ENCODE measurements around the gene RPRD1B. TPM values are rescaled to one million over a fixed set of nuclear protein-coding genes. Genes with fewer than 3 reads are reported as not detected.

RPRD1B gene
- total RNA-seq, 1 donor from 2014 or later: 84.7 TPM

DNA sequence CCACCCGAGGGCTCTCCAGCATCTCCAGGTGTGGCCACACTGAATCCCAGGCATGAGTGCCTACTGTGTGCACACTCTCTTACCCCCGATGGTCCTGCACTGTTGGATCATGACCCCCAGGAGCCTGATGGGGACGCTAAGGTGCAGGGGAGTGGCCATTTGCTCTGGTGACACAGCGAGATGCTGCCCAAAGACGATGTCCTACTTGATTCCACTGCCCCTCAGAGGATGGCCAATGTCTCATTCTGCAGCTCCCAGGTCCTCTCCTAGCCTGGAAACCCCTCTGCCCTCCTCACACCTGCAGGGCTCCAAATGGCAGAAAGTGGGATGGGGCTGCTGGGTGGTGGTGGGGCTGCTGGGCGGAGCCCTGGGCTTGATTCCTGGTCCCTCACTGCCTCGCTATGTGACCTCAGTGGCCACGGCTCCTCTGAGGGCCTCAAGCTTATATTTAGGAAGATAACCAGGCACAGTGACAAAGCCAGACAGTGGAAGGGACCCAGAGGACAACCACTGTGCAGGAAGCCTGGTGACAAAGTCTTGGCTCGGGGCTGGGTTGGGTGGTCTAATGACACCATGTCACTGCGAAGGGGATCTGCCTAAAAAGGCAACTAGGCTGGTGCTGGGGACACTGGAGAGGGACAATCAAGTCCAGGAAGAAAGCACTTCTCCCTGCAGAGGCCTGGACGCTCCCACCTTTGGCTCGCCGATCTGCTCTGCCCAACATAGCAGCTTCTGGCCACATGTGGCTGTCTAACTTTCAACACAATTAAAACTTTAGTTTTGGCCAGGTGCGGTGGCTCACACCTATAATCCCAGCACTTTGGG is 103.1 kb downstream of the RPRD1B start:
- ATAC-seq: no peak
- intact Hi-C loops (cut with DNase I): no loop called here

DNA sequence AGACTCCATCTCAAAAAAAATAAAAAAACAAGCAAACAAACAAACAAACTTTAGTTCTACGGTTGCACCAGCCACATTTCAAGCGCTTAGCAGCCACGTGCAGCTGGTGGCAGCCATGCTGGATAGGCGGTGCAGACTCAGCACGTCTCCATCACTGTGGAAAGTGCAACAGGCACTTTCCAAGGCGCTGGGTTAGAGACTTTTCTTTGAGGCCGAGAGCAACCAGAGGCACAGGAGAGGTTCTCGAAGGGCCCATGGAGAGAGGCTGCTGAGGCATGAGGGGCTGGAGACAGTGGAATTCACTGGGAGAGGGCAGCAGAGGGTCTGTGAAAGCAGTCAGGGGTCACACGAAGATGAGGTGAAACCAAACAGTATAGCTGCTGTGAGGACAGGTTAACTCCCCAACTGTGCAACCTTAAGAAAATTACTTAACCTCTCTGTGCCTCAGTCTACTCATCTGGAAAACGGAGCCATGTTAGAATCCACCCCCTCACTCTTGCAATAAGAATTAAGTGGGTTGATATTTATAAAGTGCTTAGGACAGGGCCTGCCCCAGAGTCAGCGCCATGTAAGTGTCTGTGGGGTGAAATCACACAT is 104.0 kb downstream of the RPRD1B start:
- ATAC-seq (no peak), DNase-seq (ENCODE audit: missing footprints) (no peak)
- intact Hi-C loops (cut with DNase I): no loop called here

More for the DNA sequence above, 103.1 kb downstream of the RPRD1B start:
- no peak for DNase-seq (ENCODE audit: missing footprints)

- ATAC-seq (no peak), DNase-seq (ENCODE audit: missing footprints) (no peak)
- intact Hi-C loops (cut with DNase I): no loop called here
Observed at GRCh38 chr20:38138086-38138778, 104.7 kb downstream of the RPRD1B start.

DNA sequence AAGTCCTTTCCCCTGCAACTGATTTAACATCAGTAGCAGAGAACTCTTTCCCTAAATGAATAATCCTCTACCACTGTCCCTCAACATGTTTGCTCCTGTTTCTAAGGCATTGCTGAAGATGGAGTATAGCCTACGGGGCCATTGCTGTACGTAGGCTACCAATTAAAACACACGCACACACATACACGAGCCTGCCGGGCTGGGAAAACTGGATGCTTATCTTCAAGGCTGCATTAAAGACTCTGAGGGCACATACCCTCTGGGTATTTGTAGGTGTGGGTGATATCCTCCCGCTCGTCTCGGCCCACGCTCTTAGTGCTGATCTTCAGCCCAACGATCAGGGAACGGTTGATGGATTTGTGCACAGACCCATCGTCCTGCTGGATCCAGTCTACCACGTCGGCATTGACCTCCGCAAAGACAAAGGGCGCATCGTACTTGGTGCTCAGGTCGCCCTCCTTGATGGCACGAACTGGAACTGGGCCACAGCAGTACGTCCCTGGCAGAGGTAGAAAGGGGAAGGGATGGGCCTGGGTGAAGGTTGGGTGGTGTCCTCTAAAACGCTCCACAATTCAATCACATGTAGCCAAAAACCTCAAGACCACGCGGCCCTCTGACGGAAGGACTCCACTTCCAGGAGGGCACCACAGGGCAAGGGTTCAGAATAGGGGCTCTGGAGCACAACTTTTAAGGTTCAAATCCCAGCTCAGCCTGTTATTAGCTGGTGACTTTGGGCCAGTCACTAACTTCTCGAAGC is 105.8 kb downstream of the RPRD1B start:
- intact Hi-C loops (cut with DNase I): no loop called here
- ATAC-seq (no peak), DNase-seq (ENCODE audit: missing footprints) (no peak)

DNA sequence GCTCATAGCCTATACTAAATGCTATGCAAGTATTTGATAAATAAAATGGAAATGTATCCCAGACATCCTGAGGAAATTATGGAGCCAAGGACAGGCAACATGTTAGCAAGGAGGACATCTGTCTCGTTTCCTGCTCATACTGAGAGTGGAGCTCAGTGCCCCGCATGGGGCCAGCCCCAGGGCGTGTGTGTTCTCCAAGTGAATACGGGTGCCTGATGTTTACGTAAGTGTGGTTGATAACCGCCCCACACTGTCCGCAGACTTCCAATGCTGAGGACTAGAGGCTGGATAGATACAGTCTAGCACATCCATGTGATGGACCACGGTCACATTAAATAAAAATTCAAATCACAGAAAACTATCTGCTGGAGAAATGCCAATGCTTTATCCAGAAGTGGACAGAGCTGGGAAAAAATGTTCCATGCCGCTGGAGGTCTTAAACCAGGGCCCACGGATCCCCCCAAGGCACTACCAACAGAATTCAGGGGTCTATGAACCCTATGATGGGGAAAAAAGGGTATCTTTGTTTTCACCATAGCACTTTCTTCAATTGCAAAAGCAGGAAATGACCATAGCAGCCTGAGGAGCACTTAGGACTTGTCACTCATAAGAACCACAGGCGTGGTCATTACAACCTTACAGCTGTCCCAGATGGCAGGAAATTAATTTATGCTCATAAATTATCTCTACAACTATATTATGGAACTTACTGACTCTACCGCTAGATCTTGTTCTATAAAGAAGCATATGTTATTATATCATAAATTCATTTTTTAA is 106.6 kb downstream of the RPRD1B start:
- DNase-seq (ENCODE audit: missing footprints): no peak
- ATAC-seq: no peak
- intact Hi-C loops (cut with DNase I): no loop called here

DNA sequence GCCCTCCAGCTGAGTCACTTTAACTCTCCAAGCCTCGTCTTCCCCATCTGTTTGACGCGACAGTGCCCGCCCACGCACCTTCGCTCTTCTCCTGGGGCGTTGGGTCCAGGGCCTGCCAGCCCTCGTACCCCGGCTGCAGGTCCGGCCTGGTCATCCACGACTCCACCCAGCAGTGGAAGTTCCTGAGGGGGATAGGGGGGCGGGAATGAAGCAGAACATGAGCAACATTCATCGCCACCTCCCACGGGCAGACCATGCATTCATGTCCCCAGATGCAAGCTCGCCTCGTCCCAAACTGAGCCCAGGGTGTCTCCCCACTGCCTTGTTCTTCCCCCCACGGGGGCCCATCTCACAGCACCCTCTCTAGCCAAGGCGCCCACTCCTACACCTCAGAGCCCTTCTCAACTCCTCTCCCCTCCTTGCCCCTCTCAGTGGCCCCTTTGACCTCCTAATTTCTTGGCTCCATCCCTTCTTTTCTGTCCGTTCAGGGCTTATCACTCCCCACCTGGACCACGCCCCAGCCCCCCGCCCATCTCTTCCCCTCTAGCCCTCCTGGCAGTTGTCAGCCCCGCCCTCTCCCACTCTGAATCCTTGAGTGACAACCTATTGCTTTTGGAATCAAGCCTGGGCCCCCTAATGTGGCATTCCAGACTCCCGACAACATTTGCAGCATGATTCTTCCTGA is 107.8 kb downstream of the RPRD1B start:
- no peak for DNase-seq (ENCODE audit: missing footprints)

More for the DNA sequence above, 107.8 kb downstream of the RPRD1B start:
- intact Hi-C loops (cut with DNase I): no loop called here
- ATAC-seq: no peak

Other genes starting within 250 kb of the RPRD1B start
- 17.7 TPM for gene VSTM2L, start 130.6 kb upstream of the RPRD1B start, total RNA-seq
- gene TTI1, start 290 bp upstream of the RPRD1B start, total RNA-seq: 12.4 TPM
- 581 TPM for gene TGM2, start 131.5 kb downstream of the RPRD1B start, total RNA-seq
- gene KIAA1755, start 227.0 kb downstream of the RPRD1B start, total RNA-seq: 7.9 TPM

Data from Right ventricle myocardium inferior (tissue), 1 donor.